ACHN (cell line): Measurements from ENCODE around the gene IQCB1.
A peak's percentile ranks its signal among the peaks of the same experiment; 100 is the strongest.
"Not testable (repeated sequence)": the region's sequence is repeated elsewhere in the genome, so short reads cannot be mapped to it uniquely, and the experiment has no call there.

Experiments used
- DNase-seq: peaks from one replicate; pipeline ENCODE4 v3.0.0-alpha.2; 2015
- in situ Hi-C: cut with HindIII; loops from 2 replicates; pipeline ENCODE4 v1.10.0; 2017; ENCODE audit warnings: low sequenced_read_pairs, low pct_ligation_motif_present, low pct_unique_long_range_greater_than_20kb

Gene IQCB1

DNA sequence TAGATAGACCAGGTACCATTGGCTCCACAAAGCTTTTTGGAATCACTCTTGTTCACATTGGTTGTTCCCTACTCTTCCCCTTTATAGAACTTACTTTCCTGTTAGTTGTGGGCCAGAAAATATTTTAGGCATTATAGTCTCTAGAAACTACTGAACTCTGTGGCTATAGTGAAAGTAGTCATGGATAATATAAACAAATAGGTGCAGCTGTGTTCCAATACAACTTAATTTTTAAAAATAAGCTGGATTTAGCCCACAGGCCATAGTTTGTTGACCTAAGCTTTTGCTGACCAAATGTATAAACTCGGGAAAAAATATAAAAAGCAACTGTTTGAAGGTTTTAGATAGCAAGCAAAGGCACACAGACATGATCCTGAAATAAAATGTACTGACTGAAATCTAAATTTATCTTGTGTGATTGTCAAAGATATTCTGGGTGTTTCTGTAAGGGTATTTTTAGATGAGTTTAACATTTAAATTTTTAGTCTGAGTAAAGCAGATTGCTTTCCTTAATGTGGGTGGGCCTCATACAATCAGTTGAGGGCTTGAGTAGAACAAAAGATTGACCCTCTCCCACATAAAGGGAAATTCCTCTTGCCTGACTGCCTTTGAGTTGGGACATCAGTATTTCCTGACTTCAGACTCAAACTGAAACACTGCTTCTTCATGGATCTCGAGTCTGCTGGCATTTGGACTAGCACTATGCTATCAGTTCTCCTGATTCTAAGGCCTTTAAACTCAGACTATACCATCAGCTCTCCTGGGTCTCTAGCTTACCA, 13.2 kb downstream of the IQCB1 start:
- in situ Hi-C loops, result no loop called here
- no peak for DNase-seq

DNA sequence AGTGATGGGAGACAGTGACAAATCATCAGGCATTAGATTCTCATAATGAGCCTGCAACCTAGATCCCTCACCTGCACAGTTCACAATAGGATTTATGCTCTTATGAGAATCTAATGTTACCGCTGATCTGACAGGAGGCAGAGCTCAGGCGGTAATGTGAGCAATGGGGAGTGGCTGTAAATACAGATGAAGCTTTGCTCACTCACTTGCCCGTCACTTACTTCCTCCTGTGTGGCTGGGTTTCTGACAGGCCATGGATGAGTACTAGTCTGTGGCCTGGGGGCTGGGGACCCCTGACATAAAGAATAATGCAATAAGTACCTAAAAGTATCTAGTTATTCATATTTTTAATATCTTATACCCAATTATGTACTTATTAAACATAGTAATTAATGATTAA, 15.6 kb downstream of the IQCB1 start:
- no peak for DNase-seq
- in situ Hi-C loops, result no loop called here

DNA sequence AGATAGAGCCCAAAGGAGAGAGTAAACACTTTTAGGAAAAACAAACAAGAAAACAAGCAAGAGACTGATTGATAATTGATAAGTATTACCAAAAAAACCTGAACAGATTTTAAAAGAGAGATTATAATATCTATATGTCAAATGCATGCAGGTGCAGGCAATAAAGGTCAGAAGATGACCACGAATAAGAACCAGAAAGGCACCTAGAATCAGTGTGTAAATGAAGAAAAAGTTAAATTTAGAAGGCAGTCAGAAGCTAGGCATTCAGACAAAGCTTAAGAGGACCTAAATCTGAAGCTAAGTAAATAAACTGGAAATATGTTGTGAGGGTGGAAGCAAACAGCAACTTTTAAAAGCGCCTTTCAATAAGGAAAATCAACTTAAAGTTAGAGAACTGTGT, 16.3 kb downstream of the IQCB1 start:
- in situ Hi-C loops, result no loop called here
- no peak for DNase-seq

DNA sequence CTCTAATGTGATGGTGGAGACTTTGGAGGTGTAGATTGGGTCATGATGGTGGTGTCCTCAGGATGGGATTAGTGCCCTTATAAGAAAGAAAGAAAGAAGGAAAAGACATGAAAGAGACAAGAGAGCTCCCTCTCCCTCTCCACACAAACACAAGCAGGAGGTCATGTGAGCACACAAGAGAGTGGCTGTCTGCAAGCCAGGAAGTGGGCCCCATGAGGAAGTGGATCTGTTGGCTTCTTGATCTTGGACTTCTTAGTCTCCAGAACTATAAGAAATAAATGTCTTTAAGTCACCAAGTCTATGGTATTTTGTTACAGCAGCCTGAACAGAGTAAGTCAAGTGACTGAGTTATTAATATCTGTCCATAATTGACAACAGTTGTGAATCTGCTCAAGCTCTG, 17.1 kb downstream of the IQCB1 start:
- in situ Hi-C loops, result no loop called here
- no peak for DNase-seq

DNA sequence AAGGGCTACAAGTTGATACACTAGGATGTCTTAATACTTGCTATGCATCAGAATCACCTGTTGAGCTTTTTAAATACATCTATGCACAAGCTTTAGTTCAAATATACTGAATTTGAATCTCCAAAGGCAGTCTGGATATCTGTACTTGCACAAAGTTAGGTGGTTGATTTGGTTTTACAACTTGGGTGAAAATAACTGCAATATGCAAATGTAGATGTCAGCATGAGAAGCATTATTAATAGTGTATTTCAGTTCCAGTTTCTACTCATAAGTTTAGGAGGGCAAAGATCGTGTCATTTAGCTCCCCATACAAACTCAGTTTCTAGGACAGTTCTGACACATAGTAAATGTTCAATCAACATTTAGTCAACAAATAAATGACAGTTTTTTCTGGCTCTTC, 25.6 kb downstream of the IQCB1 start:
- in situ Hi-C loops, result no loop called here
- DNase-seq, result no peak

DNA sequence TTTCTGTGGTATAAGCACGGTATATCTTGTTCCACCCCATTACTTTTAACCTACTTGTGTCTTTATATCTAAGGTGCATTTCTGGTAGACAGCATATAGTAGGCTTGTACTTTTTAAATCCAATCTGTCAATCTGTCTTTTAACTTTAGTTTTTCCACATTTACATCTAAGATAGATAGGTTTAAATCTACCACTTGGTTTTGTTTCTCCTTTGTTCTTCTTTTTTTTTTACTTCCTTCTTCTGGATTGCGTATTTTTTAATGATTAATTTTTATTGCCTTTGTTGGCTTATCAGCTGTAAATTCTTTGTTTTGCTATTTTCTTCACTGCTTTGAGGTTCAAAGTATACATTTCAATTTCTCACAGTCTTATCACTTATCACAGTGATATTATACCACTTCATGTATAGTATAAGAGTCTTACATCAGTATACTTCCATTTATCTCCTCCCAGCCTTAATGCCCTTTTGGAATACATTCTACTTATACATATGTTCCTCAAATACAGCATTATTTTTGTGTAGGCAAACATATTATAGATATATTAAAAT, 31.0 kb downstream of the IQCB1 start:
- in situ Hi-C loops, result no loop called here
- no peak for DNase-seq

DNA sequence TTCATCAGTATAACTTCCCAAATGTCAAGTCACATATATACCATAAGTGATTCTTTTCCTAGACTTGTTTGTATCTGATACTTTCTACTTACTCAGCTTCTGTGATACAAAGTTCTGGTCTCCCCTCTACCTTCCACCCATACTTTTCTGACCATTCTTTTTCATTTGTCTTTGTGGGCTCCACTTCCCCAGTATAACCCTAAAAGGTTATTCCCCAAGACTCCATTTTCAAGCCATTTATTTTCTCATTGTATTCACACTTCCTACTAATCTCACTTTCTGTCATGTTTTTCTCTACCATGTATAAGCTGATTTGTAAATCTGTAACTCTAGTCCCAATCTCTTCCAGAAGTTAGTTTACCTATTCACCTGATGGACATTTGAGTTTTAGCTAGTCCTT, 34.0 kb downstream of the IQCB1 start:
- DNase-seq, result no peak
- in situ Hi-C loops, result no loop called here

DNA sequence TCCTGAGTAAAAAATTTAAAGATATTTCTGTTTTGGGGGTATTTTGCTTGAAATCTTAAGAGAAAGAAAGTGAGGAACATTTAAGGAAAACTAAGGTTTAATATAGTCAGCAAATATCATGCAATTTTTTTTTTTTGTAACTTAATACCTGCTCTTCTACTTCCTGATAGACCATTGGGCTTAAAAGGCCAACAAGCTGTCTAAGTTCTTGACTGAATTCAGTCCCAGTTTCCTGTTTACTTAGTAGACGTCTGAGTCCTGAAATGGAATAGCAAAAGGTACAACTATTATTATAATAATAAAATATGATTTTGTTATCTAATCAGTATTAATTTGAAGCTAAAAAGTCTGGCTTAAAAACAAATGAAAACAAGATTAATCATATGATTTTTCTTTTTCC, 37.9 kb downstream of the IQCB1 start:
- DNase-seq, result no peak
- in situ Hi-C loops, result no loop called here

DNA sequence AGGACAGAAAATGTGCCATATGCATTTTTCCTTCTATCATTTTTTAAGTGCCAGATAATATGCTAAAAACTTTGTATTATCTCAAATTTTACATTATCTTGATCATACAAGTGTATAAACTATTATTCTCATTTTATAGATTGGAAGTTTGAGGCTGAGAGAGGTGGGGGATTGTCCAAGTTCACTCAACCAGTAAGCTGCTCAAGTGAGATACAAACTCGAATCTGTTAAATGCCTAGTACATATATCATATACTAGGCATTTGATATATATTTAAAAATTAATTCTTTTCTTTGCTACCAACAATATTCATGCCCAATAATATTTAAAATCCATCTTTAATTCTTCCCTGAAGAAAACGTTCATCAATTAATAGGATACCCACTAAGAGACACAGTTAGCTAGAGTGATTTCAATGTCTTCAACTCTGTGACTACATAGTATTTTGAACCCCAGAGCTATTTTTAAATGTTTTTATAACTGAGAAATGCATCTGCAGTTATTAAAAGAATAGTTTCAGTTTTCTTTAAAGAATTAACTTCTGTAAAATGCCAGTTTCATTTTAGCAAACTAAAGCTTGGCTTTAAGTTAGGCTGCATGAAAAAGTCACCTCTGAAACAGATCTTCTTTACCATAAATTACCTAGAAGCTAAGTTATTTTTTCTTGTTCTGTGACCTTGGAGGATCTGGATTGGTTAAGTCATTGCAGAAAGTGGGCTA, 40.4 kb downstream of the IQCB1 start:
- DNase-seq, result no peak

DNA sequence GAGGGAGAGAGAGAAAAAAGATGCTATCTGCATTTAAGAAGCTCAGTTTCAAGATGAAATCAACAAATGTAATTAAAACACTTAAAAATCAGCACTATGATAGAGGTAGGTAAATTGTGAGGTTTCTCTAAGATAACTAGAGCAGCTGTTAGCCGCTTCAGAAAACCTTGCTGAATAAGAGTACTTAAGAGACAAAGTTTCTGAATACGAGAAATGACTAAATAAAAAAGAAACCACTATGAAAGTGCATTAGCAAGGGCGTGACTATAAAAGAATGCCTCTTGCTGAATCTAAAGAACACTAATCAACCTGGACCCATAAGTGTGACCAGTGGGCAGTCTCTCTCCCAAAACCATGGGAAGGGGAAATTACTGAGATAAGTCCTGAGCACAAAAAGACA, 41.8 kb downstream of the IQCB1 start:
- in situ Hi-C loops, result no loop called here
- no peak for DNase-seq

More for the DNA sequence above, 40.4 kb downstream of the IQCB1 start:
- in situ Hi-C loops, result no loop called here

DNA sequence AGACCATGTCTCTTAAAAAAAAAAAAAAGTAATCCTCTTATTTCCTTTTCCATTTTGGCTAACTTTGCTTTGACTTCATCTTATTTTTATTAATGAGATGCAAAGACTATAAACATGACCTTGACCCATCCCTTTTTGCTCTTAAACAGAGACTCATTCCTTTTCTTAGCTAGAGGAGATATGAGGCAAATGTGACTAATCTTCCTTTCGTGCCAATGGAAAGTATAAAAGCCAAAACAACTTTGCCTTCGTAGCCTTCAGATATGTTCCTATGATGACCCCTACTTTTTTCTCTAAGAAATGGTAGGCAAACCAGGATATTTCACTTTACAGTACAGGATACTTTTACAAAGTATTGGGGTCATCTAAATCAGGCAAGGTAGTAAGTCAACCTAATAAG, 48.4 kb downstream of the IQCB1 start:
- in situ Hi-C loops, result no loop called here
- DNase-seq, result no peak

DNA sequence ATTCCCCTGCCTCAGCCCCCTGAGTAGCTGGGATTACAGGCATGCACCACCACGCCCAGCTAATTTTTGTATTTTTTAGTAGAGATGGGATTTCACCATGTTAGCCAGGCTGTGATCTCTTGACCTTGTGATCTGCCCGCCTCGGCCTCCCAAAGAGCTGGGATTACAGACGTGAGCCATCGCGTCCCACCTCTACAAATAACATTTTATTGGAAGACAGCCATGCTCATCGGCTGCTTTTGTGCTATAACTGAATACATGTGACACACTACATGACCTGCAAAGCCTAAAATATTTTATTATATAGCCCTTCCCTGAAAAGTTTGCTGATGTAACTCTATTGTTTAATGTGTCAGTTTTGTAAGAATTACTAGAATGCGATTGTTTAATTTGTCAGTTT, 52.1 kb downstream of the IQCB1 start:
- DNase-seq, in situ Hi-C loops: not testable (repeated sequence)

DNA sequence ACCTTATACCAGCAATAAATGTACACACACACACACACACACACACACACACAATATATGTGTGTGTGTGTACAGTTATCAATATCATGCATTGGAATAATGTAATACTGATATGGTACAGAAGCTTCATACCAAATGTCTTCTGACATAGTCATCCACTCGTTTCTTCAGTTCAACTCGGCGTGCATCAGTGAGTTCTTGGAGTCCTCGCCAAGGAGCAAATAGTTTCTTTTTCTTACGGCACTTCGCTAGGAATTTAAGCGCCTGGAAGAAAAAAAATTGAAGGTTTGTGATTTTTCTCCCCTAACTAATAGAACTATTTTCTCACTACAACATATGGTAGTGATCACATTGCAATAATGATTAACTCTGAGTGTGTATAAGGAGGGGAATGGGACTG, 53.2 kb downstream of the IQCB1 start:
- in situ Hi-C loops, result no loop called here
- peak; percentile 67 for DNase-seq

DNA sequence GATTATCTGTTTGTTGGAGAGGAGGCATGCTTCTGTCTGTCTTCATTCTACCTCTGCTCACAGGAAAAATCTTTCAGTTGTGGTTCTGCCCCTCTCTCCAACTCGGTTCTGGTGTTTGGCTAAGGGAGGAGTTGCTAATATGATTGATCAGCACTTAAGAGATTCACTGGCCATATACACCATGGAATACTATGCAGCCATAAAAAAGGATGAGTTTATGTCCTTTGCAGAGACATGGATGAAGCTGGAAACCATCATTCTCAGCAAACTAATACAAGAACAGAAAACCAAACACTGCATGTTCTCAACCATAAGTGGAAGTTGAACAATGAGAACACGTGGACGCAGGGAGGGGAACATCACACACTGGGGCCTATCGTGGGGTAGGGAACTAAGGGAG, 59.8 kb downstream of the IQCB1 start:
- in situ Hi-C loops, DNase-seq: not testable (repeated sequence)

DNA sequence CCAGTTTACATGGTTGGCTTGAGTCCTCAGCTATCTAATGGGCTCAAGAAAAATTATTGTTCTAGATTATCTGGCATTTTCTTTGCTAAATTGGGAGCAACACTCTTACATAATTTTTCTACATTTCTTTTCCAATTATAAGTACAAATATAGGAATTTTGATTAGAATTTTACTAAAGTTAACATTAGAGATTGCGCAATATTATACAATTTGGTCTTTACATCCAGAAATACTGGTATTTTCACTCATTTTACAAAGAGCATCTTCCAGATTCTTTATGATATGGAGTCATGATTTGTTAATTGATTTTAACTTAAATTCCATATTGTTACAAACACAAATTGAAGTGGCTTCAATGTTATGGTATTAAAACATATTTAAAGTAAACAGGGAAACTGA, 65.6 kb downstream of the IQCB1 start:
- in situ Hi-C loops, result no loop called here
- DNase-seq, result no peak

DNA sequence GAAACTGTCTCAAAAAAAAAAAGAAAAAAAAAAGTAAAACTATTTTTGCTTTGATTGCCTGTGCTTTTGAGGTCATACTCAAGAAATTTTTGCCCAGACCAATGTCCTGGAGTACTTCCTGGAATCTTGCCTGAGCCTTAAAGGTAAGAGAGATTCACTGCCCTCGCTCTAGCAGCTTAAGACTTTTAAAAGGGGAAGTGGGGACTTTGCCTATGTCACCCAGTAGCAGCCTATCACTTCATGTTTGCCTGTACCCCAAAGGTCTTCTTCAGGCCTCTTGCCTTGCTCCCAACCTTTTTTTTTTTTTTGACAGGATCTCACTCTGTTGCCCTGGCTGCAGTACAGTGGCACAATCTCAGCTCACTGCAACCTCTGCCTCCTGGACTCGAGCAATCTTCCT, 66.4 kb downstream of the IQCB1 start:
- in situ Hi-C loops, result no loop called here
- no peak for DNase-seq

DNA sequence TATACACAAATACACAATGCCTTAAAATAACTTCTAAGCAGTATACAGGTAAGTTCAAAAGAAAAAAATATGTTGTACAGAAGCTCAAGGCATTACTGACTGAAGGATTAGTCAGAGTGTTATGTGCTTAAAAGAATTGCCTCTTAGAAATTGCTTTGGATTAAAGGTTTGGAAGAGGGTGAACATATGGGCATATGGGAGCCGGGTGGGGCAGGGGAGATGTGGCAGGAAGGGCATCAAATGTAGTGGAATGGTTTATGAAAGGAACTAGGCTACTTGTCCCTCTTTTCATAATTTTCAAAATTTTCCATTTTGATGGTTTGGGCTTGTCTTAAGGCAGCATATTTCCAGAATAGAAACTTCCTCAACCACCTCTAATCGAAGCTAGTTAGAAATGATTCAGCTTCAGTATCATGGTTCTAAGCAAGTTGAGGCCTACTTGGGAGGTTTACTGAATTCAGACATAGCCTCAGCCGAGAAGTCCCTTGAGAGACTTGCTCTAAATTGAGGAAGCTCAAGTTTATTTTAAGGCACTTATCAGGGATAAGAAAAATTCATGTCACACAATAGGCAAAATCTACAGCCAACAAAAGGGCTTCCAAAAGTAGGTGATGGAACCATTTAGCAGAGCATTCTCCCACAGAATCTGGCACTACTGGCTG, 75.2 kb downstream of the IQCB1 start:
- in situ Hi-C loops, result no loop called here
- DNase-seq, result no peak

DNA sequence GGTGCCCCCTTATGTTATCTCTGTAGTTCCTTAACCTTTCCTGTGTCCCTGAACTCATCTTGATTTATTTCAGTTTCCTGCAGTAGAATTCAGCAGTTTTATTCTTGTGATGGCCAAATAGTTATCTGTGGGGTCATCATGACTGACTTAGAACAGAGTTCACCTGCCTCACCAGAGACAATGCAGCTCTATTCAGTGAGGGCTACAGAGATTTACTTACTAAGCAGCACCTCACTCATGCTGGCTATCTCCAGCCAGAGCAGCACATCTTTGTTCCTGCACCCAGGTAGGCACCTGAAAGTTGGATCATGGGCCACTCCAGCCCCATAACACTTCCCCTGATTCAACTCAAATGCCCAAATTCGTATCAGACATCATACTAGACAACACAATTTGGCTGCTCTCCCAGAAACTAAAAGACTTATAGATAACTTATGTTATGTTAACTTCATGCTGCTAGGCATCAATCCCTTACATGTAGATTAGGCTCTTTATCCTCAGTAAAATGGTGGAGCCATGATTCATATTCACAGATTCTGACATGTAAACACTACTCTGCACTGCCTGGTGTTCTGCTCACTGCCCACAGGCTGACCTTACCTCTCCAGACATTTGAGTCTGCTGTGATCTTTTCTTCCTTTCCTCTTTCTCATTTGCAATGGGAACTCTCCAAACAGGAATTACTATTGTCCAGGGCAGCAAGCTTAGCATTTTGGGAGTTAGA, 76.0 kb downstream of the IQCB1 start:
- in situ Hi-C loops, result no loop called here
- no peak for DNase-seq
